PFSK-1 (cell line): ENCODE measurements around the gene CEP290.

Experiments used
- POLR2AphosphoS5 ChIP-seq: IDR thresholded peaks from 2 replicates; pipeline ENCODE4 v1.6.1; 2012; ENCODE audit warnings: low read depth, mild to moderate bottlenecking, control low read depth, low read length, moderate library complexity
- REST ChIP-seq, 2 experiments: IDR thresholded peaks; 2 replicates each; pipeline versions ENCODE4 v1.6.1 to v1.8.0; 2011 to 2012; ENCODE audit warnings: low read depth in 2 of 2, low read length in 2 of 2, control low read depth in 1 of 2, inconsistent platforms in 1 of 2, mild to moderate bottlenecking in 1 of 2, moderate library complexity in 1 of 2; ENCODE audit not compliant: insufficient read depth in 1 of 2
- SIN3A ChIP-seq: IDR thresholded peaks from 2 replicates; pipeline ENCODE4 v1.6.1; 2012; ENCODE audit warnings: mild to moderate bottlenecking, low read length, moderate library complexity, borderline replicate concordance; ENCODE audit not compliant: insufficient read depth

DNA sequence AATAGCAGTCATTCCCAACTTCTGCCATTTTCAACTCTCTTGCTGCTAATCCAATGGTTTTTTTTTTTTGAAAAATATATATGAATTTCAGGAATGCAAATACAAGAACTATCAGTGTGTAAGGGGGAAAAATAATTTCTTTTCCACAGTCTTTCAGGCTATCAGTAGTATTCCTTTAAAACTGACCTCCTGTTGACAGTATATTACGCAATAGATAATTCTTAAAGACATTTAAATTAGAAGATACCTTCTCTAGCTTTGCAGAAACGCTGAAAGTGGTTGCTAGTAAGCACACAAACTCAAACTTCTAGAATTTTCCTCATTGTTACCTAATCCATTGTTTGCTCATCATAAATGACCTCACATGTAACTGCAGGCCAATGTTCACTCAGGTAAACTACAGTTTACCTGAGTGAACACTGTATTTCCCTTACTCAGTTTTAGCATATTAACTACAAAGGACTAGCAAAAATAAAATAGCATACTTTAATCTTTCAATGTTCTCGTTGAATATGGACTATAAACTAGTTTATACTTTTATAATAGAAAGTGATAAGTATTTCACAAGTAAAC, 112.7 kb downstream of the CEP290 start, which contains the start of gene C12orf50:
- TF ChIP-seq POLR2AphosphoS5 (no peak), SIN3A (no peak), REST (IDR thresholded peaks at IDR 0.05; ENCODE audit: insufficient read depth in 1 of 2, low read depth in 2 of 2, low read length in 2 of 2) (no peak)
